EL (cell line): ENCODE results near the gene MFNG.
A peak's percentile ranks its signal among the peaks of the same experiment; 100 is the strongest.

Experiments used
- DNase-seq: peaks from one replicate; pipeline ENCODE4 v3.0.0-alpha.2; 2016

The MFNG gene

DNA sequence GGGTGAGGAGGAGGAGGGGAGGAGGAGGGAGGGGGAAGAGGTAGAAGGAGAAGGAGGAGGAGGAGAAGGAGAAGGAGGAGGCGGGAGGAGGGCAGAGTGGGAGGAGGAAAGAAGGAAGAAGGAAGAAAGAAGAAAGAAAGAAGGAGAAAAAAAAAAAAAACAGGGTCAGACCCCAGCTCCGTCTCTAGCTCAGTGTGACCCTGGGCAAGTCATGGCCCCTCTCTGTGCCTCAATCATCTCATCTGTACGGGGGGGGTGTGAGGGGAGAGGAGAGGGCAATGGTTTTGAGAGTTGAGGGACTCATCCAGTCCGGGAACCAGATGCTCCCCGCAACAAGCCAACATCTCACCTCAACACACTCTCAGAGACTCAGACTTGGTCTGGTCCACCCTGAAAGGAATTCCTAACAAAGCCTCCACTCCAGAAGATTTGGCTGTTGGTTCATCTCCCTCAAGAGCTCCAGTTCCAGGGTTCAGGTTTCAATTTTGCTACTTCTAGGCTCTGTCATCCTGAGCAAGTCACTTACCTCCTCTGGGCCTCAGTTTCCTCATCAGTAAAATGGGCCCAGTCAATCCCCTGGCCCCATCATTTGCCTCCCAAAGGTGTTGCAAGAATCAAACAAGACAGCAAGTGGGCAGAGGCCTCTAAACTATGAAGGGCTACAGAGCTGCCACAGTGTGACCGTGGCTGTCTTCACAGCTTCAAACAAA, 25.4 kb upstream of the MFNG start:
- no peak for DNase-seq

- DNase-seq = no peak
These were observed 23.9 kb upstream of the MFNG start for GRCh38 chr22:37510091-37510490.

- no peak for DNase-seq
These were observed 23.1 kb upstream of the MFNG start for GRCh38 chr22:37509059-37509860.

- no peak for DNase-seq
These were observed 22.3 kb upstream of the MFNG start for GRCh38 chr22:37508431-37508992.

- no peak for DNase-seq
These were observed 21.5 kb upstream of the MFNG start for GRCh38 chr22:37507731-37508130.

DNA sequence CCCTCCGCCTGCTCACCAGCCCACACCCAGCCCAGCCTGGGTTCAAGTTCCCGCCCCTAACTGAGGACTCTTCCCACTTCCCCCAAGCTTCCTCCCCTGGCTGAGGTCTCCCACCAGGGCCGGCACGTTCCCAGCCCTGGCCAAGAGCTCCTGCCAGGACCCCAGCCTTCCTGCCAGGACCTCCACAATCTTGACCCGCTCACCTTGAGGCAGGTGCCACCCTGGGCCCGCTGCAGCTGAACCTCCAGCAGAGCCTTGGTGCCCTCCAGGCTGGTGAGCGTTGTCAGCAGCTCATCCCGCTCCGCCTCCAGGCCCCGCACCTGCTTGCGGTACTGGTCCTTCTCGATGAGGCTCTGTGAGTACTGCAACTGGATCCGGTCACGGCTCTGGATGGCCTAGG, 19.8 kb upstream of the MFNG start:
- DNase-seq = no peak

DNA sequence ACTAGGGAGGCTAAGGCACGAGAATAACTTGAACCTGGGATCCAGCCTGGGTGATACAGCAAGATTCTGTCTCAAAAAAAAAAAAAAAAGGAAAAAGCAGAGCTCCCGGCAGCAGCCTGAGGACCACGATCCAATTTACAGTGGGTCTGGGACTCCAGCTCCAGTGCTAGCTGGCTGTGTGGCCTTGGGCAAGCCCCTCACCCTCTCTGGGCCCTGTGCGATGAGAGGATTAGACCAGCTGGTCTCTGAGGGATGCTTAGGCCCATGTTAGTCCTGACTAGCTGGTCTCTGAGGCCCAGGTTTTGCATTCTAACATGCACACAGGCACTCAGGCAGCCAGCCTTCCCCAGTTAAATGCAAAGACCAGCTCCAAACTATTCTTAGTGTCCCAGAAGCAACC, 19.4 kb upstream of the MFNG start:
- DNase-seq = no peak

GRCh38 chr22:37504964-37505363, 18.8 kb upstream of the MFNG start:
- no peak for DNase-seq

DNA sequence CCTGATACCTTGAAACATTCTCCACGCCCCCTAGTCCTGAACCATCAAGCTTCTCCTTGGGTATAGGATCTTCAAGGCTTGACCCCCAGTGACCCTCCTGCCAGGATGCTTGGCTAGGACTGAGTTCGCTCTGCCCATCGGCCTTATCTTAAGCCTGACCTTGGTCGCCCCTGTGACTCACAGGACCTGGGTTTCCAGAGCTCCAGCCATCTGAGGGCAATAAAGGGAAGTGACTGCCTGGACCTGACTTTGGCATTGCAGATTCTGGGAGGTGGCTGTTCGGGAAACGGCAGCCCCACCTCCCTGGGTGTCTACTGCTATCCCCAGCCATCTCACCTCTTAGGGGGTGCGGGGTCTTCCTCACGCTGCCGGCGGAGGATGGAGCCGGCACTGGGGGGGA, 17.7 kb upstream of the MFNG start:
- no peak for DNase-seq

DNA sequence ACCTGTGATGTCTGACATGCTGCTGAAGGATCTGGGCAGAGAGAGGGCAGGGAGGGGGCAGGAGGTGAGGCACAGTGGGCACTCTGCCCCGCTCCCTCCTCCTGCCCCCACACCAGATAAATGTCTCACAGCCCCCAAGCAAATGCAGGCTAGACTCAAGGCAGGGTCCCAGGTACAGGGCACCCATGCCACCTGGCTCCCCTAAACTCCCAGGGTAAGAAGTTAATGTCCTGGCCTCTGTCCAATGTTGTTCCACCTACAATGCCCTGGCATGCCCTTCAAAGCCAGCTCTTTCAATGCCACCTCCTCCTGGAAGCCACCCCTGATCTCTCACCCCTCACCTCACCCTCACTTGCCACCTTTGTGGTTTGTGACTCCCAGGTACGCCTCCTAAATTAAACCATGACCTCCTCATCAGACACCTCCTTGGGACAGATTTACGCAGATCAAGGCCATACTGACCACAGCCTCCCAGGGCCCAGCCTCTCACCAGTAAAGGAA, 17.0 kb upstream of the MFNG start:
- DNase-seq = no peak

DNA sequence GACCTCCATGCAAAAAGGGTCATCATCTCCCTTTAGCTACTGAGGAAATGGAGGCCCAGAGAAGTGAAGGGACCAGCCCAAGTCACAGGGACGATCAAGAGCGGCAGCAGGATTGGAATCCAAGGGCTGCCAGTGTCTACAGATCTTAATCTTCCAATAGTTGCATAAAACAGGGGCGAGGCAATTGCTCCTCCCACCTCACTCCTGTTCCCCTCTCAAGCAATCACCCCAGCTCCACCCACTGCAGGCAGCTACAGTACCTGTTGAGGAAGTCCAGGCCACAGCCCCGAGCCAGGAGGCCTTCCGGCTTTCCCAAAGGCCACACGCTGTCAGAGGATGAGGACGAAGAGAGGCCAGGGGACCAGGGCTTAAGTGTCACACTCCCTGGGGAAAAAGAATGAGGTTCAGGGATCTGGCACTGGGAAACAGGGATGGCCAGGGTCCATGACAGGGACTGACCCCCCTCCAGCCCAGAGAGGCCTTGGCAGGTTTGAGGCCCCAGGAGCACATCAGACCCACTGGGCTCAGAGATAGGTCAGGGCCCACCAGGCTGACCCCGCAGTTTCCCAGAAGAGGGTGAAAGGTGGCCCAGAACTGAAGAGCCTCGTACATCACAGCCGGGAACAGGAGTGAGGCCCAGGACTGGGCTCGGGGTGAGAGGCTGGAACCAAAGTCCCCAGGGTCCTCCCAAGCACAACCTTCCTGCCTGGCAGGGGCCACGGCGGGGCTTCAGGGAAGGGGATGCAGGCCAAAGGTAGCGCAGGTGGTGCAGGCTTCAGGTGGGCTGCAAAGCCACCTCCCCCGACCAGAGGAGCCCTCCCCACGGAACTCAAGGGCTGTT, 16.4 kb upstream of the MFNG start:
- no peak for DNase-seq

DNA sequence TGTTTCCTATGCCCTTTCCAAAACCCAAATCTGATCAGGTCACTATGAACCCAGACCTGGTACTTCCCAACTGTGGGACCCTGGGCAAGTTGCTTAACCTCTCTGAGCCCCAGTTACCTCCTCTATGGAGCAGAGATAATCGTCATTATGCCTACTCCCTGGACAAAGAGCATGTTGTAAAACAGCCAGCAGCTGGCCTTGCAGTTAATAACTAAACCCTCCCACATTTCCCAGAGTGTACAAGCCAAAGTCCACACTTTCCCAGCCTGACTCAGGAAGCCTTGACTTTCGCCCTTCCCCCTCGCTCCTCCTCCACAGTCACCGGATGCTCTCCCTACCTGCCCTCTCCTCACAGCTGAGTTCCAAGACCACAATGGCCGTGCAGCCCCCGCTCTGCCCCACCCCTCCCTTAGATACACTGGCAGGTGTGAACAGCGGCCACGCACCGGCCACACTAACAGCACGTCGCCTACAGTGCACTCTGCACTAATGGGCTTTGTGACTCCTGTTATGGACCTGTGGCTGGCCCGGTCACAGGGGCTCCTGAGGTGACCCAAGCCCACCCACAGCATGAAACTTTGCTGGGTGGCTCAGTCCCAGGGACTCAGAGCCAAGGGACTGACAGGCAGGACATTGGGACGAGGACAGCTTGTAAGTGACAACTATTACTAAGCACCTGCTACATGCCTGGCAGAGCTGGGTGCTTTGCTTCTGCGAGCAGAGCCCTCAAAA, 15.6 kb upstream of the MFNG start:
- DNase-seq = peak; percentile 72

- no peak for DNase-seq
These were observed 14.8 kb upstream of the MFNG start for GRCh38 chr22:37500745-37501609.

DNA sequence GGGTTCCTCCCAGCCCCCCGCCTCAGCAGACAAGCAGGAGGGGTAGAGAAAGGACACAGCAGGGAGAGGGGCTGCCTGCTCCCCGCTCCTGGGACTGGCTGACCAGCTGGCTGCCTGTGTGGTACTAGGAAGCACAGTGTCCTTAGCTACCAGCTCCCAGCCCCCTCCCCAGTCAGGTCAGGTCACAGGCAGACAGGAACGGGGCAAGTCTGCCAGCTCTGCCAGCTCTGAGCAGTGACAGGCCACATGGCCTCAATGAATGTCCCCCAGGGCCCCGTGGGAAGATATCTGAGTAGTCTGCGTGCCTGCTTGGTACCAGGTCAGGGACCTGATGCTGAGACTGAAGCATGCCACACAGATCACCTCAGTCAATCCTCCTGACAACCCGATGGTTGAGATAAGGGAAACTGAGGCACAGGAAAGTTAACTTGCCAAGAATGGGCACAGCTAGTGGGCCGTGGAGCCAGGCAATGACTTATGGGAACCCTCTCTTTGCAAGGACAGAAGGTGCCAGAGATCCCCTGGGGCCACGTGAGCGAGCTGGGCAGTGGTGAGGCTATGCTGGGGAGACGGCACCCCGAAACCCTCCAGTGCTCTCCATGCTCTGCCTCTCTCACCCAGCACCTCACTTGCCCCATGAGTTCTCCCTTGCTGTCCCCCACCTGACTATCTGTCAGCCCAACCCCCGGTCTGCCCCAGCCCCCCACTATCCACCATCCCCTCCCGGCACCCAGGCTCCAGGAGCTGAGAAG, 13.8 kb upstream of the MFNG start:
- no peak for DNase-seq

DNA sequence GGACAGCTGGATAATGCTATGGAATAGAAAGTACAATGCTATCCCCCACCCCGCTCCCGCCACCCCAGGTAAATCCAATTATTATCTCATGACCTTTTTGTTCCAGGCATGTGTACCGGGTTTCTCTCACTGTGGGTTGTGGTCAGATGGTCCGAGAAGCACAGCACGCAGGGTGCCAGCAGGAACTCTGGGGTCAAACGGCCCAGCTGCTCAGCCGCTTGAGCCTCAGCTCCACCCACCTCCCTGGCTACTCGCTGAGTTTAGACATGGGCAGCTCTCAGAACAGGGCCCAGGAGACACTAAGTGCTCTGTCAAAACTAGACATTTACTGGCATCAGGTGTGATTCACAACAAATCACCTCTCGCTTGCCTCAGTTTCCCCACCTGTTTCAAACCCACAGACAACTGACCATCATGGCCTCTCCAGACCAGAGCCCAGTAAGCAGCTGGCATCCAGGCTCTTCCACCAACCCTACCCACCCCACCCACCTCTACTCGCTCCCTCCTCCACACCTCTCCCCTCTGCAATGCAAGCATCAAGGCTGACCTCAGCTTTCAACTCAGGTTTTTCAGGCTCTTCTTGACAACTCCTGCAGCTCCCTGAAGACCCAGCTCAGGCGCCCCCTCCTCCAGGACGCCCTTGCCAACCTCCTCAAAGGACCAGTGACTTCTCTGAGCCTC, 13.0 kb upstream of the MFNG start:
- DNase-seq = no peak

GRCh38 chr22:37498289-37498909, 12.2 kb upstream of the MFNG start:
- no peak for DNase-seq

GRCh38 chr22:37497062-37497599, 10.9 kb upstream of the MFNG start:
- peak; percentile 98 for DNase-seq

GRCh38 chr22:37496651-37497050, 10.5 kb upstream of the MFNG start:
- DNase-seq = peak; percentile 88

GRCh38 chr22:37493979-37494378, 7.8 kb upstream of the MFNG start:
- no peak for DNase-seq
